NCI-H1417 (cell line): ENCODE data around the gene CBLIF.
"Not testable (repeated sequence)": the region's sequence is repeated elsewhere in the genome, so short reads cannot be mapped to it uniquely, and the experiment has no call there.

Source experiments
- DNase-seq, 3 experiments: peaks; one replicate each; lab custom pipeline; 2025; lab: John Stamatoyannopoulos, UW

The CBLIF gene

GRCh38 chr11:59847626-59848025 lies 2.3 kb upstream of the CBLIF start:
- DNase-seq: no peak

GRCh38 chr11:59846556-59846955 lies 1.3 kb upstream of the CBLIF start:
- DNase-seq: no peak

- DNase-seq: no peak
Measured at GRCh38 chr11:59842316-59842715, 3.0 kb downstream of the CBLIF start.

GRCh38 chr11:59841514-59841913 lies 3.8 kb downstream of the CBLIF start:
- DNase-seq: no peak

GRCh38 chr11:59839615-59840014 lies 5.7 kb downstream of the CBLIF start:
- DNase-seq: no peak

- DNase-seq: no peak
Measured at GRCh38 chr11:59833602-59834001, 11.7 kb downstream of the CBLIF start.

- no peak for DNase-seq
Measured at GRCh38 chr11:59829358-59829757, 15.9 kb downstream of the CBLIF start.

- peak in 2 of 3 experiments; percentile 43 to 79 for DNase-seq
Measured at GRCh38 chr11:59822989-59823566, 22.2 kb downstream of the CBLIF start.

GRCh38 chr11:59818572-59818971 lies 26.7 kb downstream of the CBLIF start:
- DNase-seq: no peak

GRCh38 chr11:59816434-59816833 lies 28.9 kb downstream of the CBLIF start:
- DNase-seq: not testable (repeated sequence)

GRCh38 chr11:59815754-59816153 lies 29.5 kb downstream of the CBLIF start:
- DNase-seq: no peak

GRCh38 chr11:59814021-59814420 lies 31.3 kb downstream of the CBLIF start:
- DNase-seq: no peak

GRCh38 chr11:59813364-59813763 lies 31.9 kb downstream of the CBLIF start:
- DNase-seq: no peak

- DNase-seq: no peak
Measured at GRCh38 chr11:59812220-59812619, 33.1 kb downstream of the CBLIF start.

- no peak for DNase-seq
Measured at GRCh38 chr11:59810911-59811259, 34.4 kb downstream of the CBLIF start.

GRCh38 chr11:59810189-59810910 lies 34.9 kb downstream of the CBLIF start, which contains the start of gene MRPL16:
TSS of gene MRPL16 (minus strand) at chr11:59810778. CDS start at chr11:59810658, 120 bp downstream.
- DNase-seq: peak; percentile 90 to 96 (median 94)

- no peak for DNase-seq
Measured at GRCh38 chr11:59807047-59807610, 38.2 kb downstream of the CBLIF start.

GRCh38 chr11:59804061-59804460 lies 41.2 kb downstream of the CBLIF start:
- DNase-seq: no peak

GRCh38 chr11:59802639-59803176 lies 42.6 kb downstream of the CBLIF start:
- DNase-seq: peak; percentile 22 to 70 (median 37)

- DNase-seq: no peak
Measured at GRCh38 chr11:59801981-59802638, 43.2 kb downstream of the CBLIF start.

- no peak for DNase-seq
Measured at GRCh38 chr11:59801160-59801706, 44.1 kb downstream of the CBLIF start.

GRCh38 chr11:59800390-59801025 lies 44.8 kb downstream of the CBLIF start:
- no peak for DNase-seq
